ENCODE data around the gene C22orf42.
"Not testable (repeated sequence)": the region's sequence is repeated elsewhere in the genome, so short reads cannot be mapped to it uniquely, and the experiment has no call there.

DNA sequence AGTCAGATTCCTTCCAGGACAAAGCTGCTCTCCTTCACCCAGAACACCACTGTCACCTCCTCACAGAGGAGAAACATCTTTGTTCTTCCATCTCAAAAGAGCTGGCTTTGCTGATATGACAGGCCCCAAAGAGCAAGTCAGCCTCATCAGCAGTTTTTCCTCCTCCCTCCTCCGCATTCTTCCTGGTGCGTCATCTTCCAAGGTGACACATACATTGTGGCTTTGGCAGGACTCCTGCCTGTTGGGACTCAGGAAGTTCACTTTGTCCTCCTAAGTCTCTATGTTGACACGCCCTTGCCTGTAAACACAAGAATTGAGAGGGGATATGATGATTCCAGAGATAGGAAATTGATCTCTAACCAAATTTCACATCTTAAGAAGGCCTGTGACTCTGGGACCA lies 23.1 kb downstream of the C22orf42 start:
- TF ChIP-seq, protein P1, sequence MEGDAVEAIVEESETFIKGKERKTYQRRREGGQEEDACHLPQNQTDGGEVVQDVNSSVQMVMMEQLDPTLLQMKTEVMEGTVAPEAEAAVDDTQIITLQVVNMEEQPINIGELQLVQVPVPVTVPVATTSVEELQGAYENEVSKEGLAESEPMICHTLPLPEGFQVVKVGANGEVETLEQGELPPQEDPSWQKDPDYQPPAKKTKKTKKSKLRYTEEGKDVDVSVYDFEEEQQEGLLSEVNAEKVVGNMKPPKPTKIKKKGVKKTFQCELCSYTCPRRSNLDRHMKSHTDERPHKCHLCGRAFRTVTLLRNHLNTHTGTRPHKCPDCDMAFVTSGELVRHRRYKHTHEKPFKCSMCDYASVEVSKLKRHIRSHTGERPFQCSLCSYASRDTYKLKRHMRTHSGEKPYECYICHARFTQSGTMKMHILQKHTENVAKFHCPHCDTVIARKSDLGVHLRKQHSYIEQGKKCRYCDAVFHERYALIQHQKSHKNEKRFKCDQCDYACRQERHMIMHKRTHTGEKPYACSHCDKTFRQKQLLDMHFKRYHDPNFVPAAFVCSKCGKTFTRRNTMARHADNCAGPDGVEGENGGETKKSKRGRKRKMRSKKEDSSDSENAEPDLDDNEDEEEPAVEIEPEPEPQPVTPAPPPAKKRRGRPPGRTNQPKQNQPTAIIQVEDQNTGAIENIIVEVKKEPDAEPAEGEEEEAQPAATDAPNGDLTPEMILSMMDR (IDR thresholded peaks at IDR 0.05): not testable (repeated sequence)
- TF ChIP-seq EZH2 (IDR thresholded peaks at IDR 0.05; ENCODE audit: borderline replicate concordance, insufficient read depth, low read depth, low read length, poor library complexity, severe bottlenecking): not testable (repeated sequence)
